ENCODE measurements around the gene CNOT2. TPM values are rescaled to one million over a fixed set of nuclear protein-coding genes. Genes with fewer than 3 reads are reported as not detected.

CNOT2 gene
- total and polyA plus RNA-seq, 2 experiments from 2014 or later, result 110 to 152 TPM

- TF ChIP-seq ZNF462 (CRISPR knock-in tag; IDR thresholded peaks at IDR 0.05), result no peak
- no peak for TF ChIP-seq REST (IDR thresholded peaks at IDR 0.05; ENCODE audit: unreplicated experiment)
- no peak for TF ChIP-seq ZNF114 (CRISPR knock-in tag; IDR thresholded peaks at IDR 0.05)
- TF ChIP-seq NANOG (IDR thresholded peaks at IDR 0.05; ENCODE audit: borderline replicate concordance), result no peak
- no peak for TF ChIP-seq CREB1 (CRISPR knock-in tag; IDR thresholded peaks at IDR 0.05; ENCODE audit: low read depth)
Observed at GRCh38 chr12:70290116-70290515, 46.9 kb downstream of the CNOT2 start (continued).
